Activated T-helper 1 cell treated with Interleukin-2 at 50 U/mL for 16 hours (primary cell): ENCODE measurements around the gene GIT2.
"Not testable (repeated sequence)": the region's sequence is repeated elsewhere in the genome, so short reads cannot be mapped to it uniquely, and the experiment has no call there.

ENCODE experiments used
- DNase-seq: peaks from one replicate; pipeline ENCODE4 v3.0.0-alpha.2; 2020; ENCODE audit warnings: low read depth

Gene GIT2

GRCh38 chr12:109946505-109946904, 49.7 kb downstream of the GIT2 start:
- no peak for DNase-seq

GRCh38 chr12:109944561-109945359, 51.4 kb downstream of the GIT2 start:
- DNase-seq, result no peak

GRCh38 chr12:109943811-109944210, 52.4 kb downstream of the GIT2 start:
- no peak for DNase-seq

- no peak for DNase-seq
Observed at GRCh38 chr12:109940339-109940923, 55.7 kb downstream of the GIT2 start.

GRCh38 chr12:109939504-109939903, 56.7 kb downstream of the GIT2 start:
- DNase-seq, result no peak

- DNase-seq, result no peak
Observed at GRCh38 chr12:109938947-109939346, 57.2 kb downstream of the GIT2 start.

GRCh38 chr12:109937371-109937770, 58.8 kb downstream of the GIT2 start:
- DNase-seq, result no peak

GRCh38 chr12:109934026-109934425, 62.1 kb downstream of the GIT2 start:
- DNase-seq, result no peak

GRCh38 chr12:109932878-109933503, 63.2 kb downstream of the GIT2 start:
- DNase-seq, result no peak

GRCh38 chr12:109931143-109931542, 65.0 kb downstream of the GIT2 start:
- DNase-seq, result no peak

GRCh38 chr12:109930028-109930800, 66.0 kb downstream of the GIT2 start:
- DNase-seq, result no peak

GRCh38 chr12:109929326-109929725, 66.8 kb downstream of the GIT2 start:
- not testable (repeated sequence) for DNase-seq

- no peak for DNase-seq
Observed at GRCh38 chr12:109928058-109928656, 68.0 kb downstream of the GIT2 start.

GRCh38 chr12:109927622-109928021, 68.5 kb downstream of the GIT2 start:
- DNase-seq, result peak; percentile 19

- DNase-seq, result no peak
Observed at GRCh38 chr12:109926488-109927210, 69.5 kb downstream of the GIT2 start.

- DNase-seq, result no peak
Observed at GRCh38 chr12:109926016-109926415, 70.2 kb downstream of the GIT2 start.

GRCh38 chr12:109925185-109925840, 70.9 kb downstream of the GIT2 start:
- DNase-seq, result no peak

GRCh38 chr12:109923481-109924245, 72.5 kb downstream of the GIT2 start:
- no peak for DNase-seq

GRCh38 chr12:109923038-109923437, 73.1 kb downstream of the GIT2 start:
- DNase-seq, result no peak

- DNase-seq, result no peak
Observed at GRCh38 chr12:109921982-109922381, 74.2 kb downstream of the GIT2 start.
